Measurements from ENCODE around the gene ELAPOR1.

GRCh38 chr1:109131800-109132199 lies 17.9 kb downstream of the ELAPOR1 start:
- no peak for TF ChIP-seq POLR2AphosphoS5 (IDR thresholded peaks at IDR 0.05; ENCODE audit: borderline replicate concordance, low read depth, low read length)
- TF ChIP-seq EZH2 (IDR thresholded peaks at IDR 0.05): no peak
- TF ChIP-seq FOXP2 (optimal IDR thresholded peaks at IDR 0.05; ENCODE audit: control extremely low read depth, extremely low read length, insufficient read depth): no peak

Data from SK-N-MC (cell line).